IPS-15b (cell line): ENCODE measurements around the gene DNAH7.

Experiments used
- H3K27me3 ChIP-seq: one replicate; pipeline ENCODE4 v1.6.1; 2013; ENCODE audit warnings: low read length; ENCODE audit not compliant: control insufficient read depth, insufficient read depth
- H3K36me3 ChIP-seq: one replicate; pipeline ENCODE4 v1.6.1; 2013; ENCODE audit warnings: low read length; ENCODE audit not compliant: control insufficient read depth, insufficient read depth
- H3K4me1 ChIP-seq: one replicate; pipeline ENCODE4 v1.6.1; 2013; ENCODE audit warnings: mild to moderate bottlenecking, low read length; ENCODE audit not compliant: control insufficient read depth, insufficient read depth
- H3K4me3 ChIP-seq: one replicate; pipeline ENCODE4 v1.5.1; 2013; ENCODE audit warnings: low read depth, low read length
- H3K9ac ChIP-seq: one replicate; pipeline ENCODE4 v1.6.1; 2013; ENCODE audit warnings: low read depth, mild to moderate bottlenecking, low read length
- H3K9me3 ChIP-seq: one replicate; pipeline ENCODE4 v1.6.1; 2013; ENCODE audit warnings: mild to moderate bottlenecking, low read length; ENCODE audit not compliant: control insufficient read depth, insufficient read depth

The DNAH7 gene

GRCh38 chr2:195850764-195851163 is 217.9 kb downstream of the DNAH7 start:
- Histone ChIP-seq H3K36me3 (no peaks in the 10 kb centered on the region), H3K9me3 (no peaks in the 10 kb centered on the region), H3K4me3 (no peak overlapping the region), H3K27me3 (no peaks in the 10 kb centered on the region), H3K9ac (no peak overlapping the region), H3K4me1 (no peaks in the 10 kb centered on the region)

GRCh38 chr2:195848119-195848899 is 220.3 kb downstream of the DNAH7 start:
- Histone ChIP-seq H3K9me3 (no peaks in the 10 kb centered on the region), H3K9ac (no peak overlapping the region), H3K27me3 (no peaks in the 10 kb centered on the region), H3K36me3 (no peaks in the 10 kb centered on the region), H3K4me3 (no peak overlapping the region), H3K4me1 (no peaks in the 10 kb centered on the region)

GRCh38 chr2:195842932-195843331 is 225.7 kb downstream of the DNAH7 start:
- no peaks in the 10 kb centered on the region for H3K27me3 ChIP-seq
- no peaks in the 10 kb centered on the region for H3K36me3 ChIP-seq
- no peak overlapping the region for H3K9ac ChIP-seq
- H3K4me3 ChIP-seq = no peak overlapping the region
- no peaks in the 10 kb centered on the region for H3K4me1 ChIP-seq
- H3K9me3 ChIP-seq = no peaks in the 10 kb centered on the region

- H3K36me3 ChIP-seq = no peaks in the 10 kb centered on the region
- no peaks in the 10 kb centered on the region for H3K9me3 ChIP-seq
- no peak overlapping the region for H3K9ac ChIP-seq
- no peaks in the 10 kb centered on the region for H3K4me1 ChIP-seq
- H3K27me3 ChIP-seq = no peaks in the 10 kb centered on the region
- H3K4me3 ChIP-seq = no peak overlapping the region
Observed at GRCh38 chr2:195838002-195838401, 230.6 kb downstream of the DNAH7 start.

- H3K9me3 ChIP-seq = no peaks in the 10 kb centered on the region
- peaks cover 7% of the 10 kb centered on the region for H3K4me1 ChIP-seq
- H3K4me3 ChIP-seq = no peak overlapping the region
- no peak overlapping the region for H3K9ac ChIP-seq
- no peaks in the 10 kb centered on the region for H3K27me3 ChIP-seq
- no peaks in the 10 kb centered on the region for H3K36me3 ChIP-seq
Observed at GRCh38 chr2:195836002-195836401, 232.6 kb downstream of the DNAH7 start.

- H3K9ac ChIP-seq = no peak overlapping the region
- no peaks in the 10 kb centered on the region for H3K27me3 ChIP-seq
- H3K36me3 ChIP-seq = no peaks in the 10 kb centered on the region
- no peak overlapping the region for H3K4me3 ChIP-seq
- H3K9me3 ChIP-seq = no peaks in the 10 kb centered on the region
- peaks cover 14% of the 10 kb centered on the region for H3K4me1 ChIP-seq
Observed at GRCh38 chr2:195834836-195835235, 233.8 kb downstream of the DNAH7 start.

DNA sequence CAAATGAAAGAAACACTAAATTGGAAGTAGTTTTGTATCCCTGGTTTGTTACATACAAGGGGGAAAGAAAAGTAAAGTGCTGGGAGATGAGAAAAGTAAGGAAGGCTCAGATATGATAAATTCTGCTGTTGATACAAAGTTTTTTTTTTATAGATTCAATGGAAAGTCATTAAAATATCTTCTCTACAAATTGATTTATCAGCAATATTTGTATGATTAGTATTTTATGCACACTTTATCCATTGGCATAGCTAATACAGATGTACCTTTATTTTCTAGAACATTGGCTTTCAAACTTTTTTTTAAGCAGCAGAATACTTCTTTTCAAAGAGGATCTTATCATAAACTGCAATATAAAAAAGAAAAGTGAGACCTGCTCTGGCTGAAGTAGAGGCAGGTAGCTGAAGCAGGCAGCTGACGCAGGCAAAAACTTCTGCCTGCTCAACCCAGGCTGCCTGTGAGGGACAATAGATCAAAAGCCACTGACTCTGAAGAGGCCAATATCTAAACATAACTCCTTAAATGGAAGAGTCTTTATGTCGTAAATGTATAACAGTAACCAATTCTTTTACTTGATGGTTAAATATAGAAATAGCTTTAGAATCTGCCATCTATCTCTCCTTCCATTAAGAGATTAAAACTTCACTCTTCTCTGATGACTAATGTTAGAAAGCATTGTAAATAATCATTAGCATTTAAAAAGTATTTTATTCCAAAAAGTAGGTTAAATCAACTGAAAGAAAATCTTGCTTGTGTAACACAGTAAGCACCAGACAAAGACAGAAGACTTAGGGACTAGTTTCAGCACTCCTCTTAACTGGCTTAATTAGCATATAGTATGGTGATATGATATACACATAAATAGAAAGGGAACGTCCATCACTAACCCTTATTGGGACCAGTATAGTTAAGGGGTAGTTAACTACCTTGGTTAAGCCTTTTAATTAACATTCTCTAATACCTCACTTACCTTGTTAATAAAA is 237.4 kb downstream of the DNAH7 start:
- Histone ChIP-seq H3K4me1 (peaks cover 14% of the 10 kb centered on the region), H3K9ac (no peak overlapping the region), H3K9me3 (no peaks in the 10 kb centered on the region), H3K36me3 (no peaks in the 10 kb centered on the region), H3K27me3 (no peaks in the 10 kb centered on the region), H3K4me3 (no peak overlapping the region)

GRCh38 chr2:195824478-195824877 is 244.2 kb downstream of the DNAH7 start:
- Histone ChIP-seq H3K27me3 (no peaks in the 10 kb centered on the region), H3K36me3 (no peaks in the 10 kb centered on the region), H3K9me3 (no peaks in the 10 kb centered on the region), H3K4me3 (no peak overlapping the region), H3K4me1 (no peaks in the 10 kb centered on the region), H3K9ac (no peak overlapping the region)

GRCh38 chr2:195823206-195823605 is 245.4 kb downstream of the DNAH7 start:
- Histone ChIP-seq H3K9ac (no peak overlapping the region), H3K27me3 (no peaks in the 10 kb centered on the region), H3K4me3 (no peak overlapping the region), H3K4me1 (no peaks in the 10 kb centered on the region), H3K9me3 (no peaks in the 10 kb centered on the region), H3K36me3 (no peaks in the 10 kb centered on the region)

GRCh38 chr2:195821566-195821932 is 247.1 kb downstream of the DNAH7 start:
- Histone ChIP-seq H3K4me3 (no peak overlapping the region), H3K4me1 (no peaks in the 10 kb centered on the region), H3K9me3 (no peaks in the 10 kb centered on the region), H3K36me3 (no peaks in the 10 kb centered on the region), H3K9ac (no peak overlapping the region), H3K27me3 (no peaks in the 10 kb centered on the region)

- Histone ChIP-seq H3K9ac (no peak overlapping the region), H3K36me3 (no peaks in the 10 kb centered on the region), H3K27me3 (no peaks in the 10 kb centered on the region), H3K9me3 (no peaks in the 10 kb centered on the region), H3K4me3 (no peak overlapping the region), H3K4me1 (no peaks in the 10 kb centered on the region)
Observed at GRCh38 chr2:195820867-195821565, 247.6 kb downstream of the DNAH7 start.
